ENCODE data around the gene GPR89B.
"Not testable (repeated sequence)": the region's sequence is repeated elsewhere in the genome, so short reads cannot be mapped to it uniquely, and the experiment has no call there.

GPR89B gene

DNA sequence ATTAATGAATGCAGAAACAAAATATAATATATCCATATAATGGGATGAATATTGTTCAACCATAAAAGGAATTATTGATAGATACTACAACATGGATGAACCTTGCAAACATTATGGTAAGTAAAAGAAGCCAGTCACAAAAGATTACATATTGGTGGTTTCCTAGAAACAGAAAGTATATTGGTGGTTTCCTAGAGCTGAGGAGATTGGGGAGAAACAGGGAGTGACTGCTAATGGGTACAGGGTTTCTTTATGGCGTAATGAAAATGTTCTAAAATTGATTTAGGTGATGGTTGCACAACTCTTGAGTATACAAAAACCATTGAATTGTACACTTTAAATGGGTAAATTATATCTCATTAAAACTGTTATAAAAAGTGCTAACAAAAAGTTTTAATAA is 14.3 kb downstream of the GPR89B start:
- not testable (repeated sequence) for DNase-seq

DNA sequence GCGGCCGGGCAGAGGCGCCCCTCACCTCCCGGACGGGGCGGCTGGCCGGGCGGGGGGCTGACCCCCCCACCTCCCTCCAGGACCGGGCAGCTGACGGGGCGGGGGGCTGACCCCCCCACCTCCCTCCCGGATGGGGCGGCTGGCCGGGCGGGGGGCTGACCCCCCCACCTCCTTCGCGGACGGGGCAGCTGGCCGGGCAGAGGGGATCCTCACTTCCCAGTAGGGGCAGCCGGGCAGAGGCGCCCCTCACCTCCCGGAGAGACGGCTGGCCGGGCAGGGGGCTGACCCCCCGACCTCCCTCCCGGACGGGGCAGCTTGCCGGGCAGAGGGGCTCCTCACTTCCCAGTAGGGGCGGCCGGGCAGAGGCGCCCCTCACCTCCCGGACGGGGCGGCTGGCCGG is 21.3 kb downstream of the GPR89B start:
- DNase-seq, result not testable (repeated sequence)

GRCh38 chr1:147958906-147959305 is 30.7 kb downstream of the GPR89B start:
- not testable (repeated sequence) for DNase-seq

GRCh38 chr1:147959680-147960079 is 31.5 kb downstream of the GPR89B start:
- not testable (repeated sequence) for DNase-seq

GRCh38 chr1:147964575-147964974 is 36.4 kb downstream of the GPR89B start:
- DNase-seq, result not testable (repeated sequence)

- not testable (repeated sequence) for DNase-seq
Observed at GRCh38 chr1:147966657-147967056, 38.4 kb downstream of the GPR89B start.

GRCh38 chr1:147978896-147979651 is 50.9 kb downstream of the GPR89B start:
- DNase-seq, result not testable (repeated sequence)

DNA sequence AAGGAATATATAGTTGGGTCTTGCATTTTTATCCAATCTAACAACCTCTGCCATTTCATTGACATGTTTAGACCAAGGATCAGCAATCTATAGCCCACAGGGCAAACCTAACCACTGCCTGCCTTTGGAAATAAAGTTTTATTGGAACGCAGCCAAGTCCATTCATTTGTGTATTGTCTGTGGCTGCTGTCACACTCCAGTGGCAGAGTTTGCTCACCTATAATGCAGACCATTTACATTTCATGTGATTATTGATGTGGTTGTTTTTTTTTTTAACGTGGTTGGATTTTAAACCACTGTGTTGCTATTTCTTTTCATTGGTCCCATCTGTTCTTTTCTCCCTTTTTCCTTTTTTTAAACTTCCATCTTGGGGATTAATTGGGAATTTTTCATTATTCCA is 57.2 kb downstream of the GPR89B start:
- DNase-seq, result not testable (repeated sequence)

- not testable (repeated sequence) for DNase-seq
Observed at GRCh38 chr1:147987893-147988292, 59.7 kb downstream of the GPR89B start.

DNA sequence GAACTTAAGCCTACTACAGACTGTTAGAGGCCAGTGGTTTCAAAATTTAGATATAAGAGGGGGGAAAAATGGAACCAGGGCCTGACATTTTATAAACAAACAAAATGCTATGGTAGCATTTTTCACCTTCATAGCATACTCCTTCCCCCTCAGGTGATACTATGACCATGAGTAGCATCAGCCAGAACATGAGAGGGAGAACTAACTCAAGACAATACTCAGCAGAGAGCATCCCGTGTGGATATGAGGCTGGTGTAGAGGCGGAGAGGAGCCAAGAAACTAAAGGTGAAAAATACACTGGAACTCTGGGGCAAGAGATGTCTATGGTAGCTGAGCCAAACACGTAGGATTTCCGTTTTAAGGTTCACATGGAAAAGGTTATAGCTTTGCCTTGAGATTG is 64.7 kb downstream of the GPR89B start:
- DNase-seq, result not testable (repeated sequence)

DNA sequence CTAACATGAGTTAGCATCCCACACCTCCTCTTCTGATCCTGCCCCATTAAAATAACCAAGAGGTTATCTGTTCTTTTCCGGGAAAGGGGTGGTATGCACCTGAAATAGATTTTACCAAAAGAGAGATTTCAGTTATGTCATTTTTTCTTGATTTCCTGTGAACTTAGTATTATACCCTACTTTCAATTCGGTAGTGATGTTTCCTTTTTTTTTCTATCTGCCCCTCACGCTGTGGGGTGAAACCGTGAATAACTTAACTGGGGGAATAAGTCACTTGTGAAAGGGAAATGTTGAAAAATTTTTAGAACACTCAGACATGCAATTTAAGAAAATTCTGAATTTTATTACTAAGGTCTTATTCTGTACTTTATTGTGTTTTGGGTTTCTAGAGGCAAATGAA is 65.2 kb downstream of the GPR89B start:
- not testable (repeated sequence) for DNase-seq

- DNase-seq, result not testable (repeated sequence)
Observed at GRCh38 chr1:147993825-147994615, 65.8 kb downstream of the GPR89B start.

GRCh38 chr1:147996088-147996487 is 67.9 kb downstream of the GPR89B start:
- DNase-seq, result not testable (repeated sequence)

GRCh38 chr1:148007724-148008123 is 79.5 kb downstream of the GPR89B start:
- not testable (repeated sequence) for DNase-seq

DNA sequence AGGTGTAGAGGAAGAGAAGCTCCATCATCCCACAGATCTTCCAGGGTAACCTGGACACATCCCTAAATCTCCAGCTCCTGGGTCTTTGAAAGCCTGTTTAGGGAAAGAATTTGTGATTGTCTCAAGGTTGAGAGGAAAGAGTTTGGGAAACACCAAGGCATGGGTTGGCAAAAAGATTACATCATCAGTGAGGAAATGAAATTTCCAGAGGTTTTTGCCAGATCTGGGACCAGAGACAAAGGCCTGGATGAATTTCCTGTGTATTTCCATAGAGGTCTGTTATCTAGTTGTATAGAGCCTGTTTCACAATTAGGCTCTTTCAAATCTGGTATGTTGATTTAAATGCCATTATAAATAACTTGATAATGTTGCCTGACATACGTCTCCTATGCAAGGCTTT is 82.3 kb downstream of the GPR89B start:
- DNase-seq, result no peak

GRCh38 chr1:148013177-148014144 is 85.2 kb downstream of the GPR89B start:
- DNase-seq, result not testable (repeated sequence)

DNA sequence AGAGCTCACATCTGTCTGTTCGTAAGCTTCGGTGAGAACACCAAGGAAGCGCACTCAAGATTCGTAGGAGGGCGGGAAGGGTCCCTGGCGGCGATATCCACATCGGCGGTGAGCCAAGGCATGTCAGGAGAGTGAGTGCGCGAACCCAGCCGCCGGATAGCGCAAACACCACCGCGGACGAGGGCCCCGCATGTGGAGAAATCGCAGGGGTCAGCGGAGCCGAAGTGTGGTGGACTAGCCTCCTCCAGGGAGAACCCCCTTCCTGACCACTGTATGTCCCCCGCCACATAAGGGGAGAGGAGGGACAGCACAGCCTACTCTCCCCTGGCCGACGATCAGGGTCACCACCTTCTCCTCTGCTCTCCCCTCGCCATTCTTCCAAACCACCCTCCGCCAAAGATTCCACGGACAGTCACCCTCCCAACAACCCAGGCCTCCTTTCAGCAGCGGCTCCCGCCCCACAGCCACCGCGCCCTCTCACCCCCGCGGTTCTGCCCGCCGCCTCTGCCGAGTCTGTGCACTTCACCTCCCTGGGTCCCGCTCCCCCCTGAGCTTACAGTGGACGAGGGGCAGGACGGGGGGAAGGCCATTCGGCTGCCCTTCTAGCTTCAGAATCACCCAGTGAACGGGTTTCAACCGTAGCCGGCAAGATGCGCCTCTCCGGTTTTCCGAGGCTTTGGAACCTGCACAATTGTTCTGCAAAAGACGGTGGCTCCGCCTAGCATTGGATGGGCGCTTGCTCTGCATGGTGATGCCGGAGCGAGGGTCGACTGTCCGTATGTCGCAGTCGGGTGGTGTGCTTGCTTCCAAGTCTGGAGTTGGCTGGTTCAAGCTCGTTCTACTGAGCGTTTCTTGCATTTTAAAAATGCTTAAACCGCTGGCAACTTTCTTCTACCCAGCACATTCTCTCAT is 86.3 kb downstream of the GPR89B start:
- not testable (repeated sequence) for DNase-seq

DNA sequence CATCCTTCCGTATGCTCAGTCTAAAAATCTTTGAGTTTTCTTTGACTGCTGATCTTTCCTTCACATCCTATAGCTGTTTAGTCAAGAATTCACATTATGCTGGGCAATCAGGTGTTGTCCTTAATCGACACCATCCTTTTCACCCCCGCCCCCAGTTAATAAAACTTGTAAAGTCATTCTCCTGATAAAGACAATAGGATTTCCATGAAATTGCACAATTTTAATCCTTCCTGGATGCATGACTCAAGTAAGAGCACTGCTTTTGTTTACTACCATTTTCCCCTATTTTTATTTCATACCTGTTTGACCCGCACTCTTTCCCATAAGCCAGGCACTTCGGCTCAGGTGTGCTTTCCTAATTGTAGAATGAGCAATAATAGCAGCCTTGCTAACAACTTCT is 96.7 kb downstream of the GPR89B start:
- not testable (repeated sequence) for DNase-seq

- DNase-seq, result not testable (repeated sequence)
Observed at GRCh38 chr1:148027004-148027403, 98.8 kb downstream of the GPR89B start.

GRCh38 chr1:148032247-148032646 is 104.0 kb downstream of the GPR89B start:
- DNase-seq, result not testable (repeated sequence)

- DNase-seq, result not testable (repeated sequence)
Observed at GRCh38 chr1:148032690-148033089, 104.5 kb downstream of the GPR89B start.

DNA sequence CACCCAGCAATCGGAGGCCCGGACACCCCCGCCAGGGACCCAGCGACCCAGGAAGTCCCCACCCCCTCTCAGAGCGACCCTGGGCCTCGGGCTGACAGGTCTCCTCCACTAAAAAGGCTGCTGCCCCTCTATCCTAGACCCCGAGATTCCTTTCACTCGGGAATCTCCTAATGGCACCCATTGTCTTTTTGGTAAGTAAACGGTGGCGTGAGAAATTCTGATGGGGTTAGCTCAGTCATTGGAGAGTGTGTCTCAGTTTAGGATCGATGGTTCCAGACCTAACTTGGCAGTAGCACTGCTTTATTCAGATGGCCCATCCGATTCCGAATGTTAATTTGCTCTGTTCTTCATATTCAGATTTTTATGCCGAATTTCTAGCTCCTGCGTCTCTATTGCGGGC is 104.9 kb downstream of the GPR89B start:
- DNase-seq, result not testable (repeated sequence)

All from CD4-positive, alpha-beta T cell treated with Interferon gamma for 1 hour (primary cell).